GM12864 (cell line): ENCODE data around the gene OXLD1.

ENCODE experiments used
- DNase-seq: peaks from one replicate; pipeline ENCODE4 v3.0.0-alpha.2; 2011; ENCODE audit warnings: low read depth
- H3K4me3 ChIP-seq: 2 replicates; pipeline ENCODE4 v1.5.1; 2011; ENCODE audit warnings: mild to moderate bottlenecking, low read depth, low read length, control low read depth
- TF ChIP-seq, protein P1 (sequence below): IDR thresholded peaks from 2 replicates; pipeline ENCODE4 v1.5.1; 2011; ENCODE audit warnings: low read depth, mild to moderate bottlenecking, moderate library complexity, low read length, control low read depth, inconsistent platforms; ENCODE audit errors: missing control alignments

OXLD1 gene

DNA sequence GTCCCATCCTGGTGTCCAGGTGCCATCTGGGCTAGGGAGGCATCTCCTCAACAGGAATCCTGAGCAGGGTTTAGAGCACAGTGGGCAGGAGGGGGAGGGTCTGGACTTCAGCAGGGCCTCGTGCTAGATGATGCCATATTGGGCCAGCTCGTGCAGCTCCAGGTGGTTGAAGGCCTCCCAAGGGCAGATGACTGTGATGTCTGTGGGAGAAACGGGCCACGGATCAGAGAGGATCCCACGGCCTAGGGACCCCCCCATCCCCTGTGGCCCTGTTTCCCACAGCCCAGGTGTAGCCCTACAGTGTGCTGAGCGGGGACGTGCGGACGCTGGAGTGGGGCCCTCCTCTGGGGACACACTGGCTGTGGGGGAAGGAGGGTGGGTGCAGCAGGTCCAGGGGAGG lies 15.5 kb downstream of the OXLD1 start:
- TF ChIP-seq, protein P1, sequence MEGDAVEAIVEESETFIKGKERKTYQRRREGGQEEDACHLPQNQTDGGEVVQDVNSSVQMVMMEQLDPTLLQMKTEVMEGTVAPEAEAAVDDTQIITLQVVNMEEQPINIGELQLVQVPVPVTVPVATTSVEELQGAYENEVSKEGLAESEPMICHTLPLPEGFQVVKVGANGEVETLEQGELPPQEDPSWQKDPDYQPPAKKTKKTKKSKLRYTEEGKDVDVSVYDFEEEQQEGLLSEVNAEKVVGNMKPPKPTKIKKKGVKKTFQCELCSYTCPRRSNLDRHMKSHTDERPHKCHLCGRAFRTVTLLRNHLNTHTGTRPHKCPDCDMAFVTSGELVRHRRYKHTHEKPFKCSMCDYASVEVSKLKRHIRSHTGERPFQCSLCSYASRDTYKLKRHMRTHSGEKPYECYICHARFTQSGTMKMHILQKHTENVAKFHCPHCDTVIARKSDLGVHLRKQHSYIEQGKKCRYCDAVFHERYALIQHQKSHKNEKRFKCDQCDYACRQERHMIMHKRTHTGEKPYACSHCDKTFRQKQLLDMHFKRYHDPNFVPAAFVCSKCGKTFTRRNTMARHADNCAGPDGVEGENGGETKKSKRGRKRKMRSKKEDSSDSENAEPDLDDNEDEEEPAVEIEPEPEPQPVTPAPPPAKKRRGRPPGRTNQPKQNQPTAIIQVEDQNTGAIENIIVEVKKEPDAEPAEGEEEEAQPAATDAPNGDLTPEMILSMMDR, result no peak
- H3K4me3 ChIP-seq, result no peak overlapping the region
- DNase-seq, result no peak

DNA sequence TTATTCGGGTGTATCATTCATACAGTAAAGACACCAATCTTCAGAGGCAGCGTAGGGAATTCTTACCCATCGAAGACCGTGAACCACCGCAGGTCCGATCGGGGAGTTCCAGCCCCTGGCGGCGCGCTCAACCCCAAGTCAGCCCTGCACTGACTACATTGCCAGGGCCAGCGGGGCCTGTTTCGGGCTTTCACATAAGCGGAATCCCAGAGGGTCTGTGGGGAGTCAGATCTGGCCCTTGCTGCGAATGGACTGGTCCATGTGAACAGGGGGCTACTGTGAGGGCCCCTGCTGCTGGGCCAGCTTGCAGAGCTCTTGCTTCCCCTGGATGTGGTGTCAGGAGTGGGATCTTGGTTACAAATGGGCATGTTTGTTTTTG lies 17.7 kb downstream of the OXLD1 start:
- TF ChIP-seq, protein P1, result no peak
- no peak overlapping the region for H3K4me3 ChIP-seq
- no peak for DNase-seq

DNA sequence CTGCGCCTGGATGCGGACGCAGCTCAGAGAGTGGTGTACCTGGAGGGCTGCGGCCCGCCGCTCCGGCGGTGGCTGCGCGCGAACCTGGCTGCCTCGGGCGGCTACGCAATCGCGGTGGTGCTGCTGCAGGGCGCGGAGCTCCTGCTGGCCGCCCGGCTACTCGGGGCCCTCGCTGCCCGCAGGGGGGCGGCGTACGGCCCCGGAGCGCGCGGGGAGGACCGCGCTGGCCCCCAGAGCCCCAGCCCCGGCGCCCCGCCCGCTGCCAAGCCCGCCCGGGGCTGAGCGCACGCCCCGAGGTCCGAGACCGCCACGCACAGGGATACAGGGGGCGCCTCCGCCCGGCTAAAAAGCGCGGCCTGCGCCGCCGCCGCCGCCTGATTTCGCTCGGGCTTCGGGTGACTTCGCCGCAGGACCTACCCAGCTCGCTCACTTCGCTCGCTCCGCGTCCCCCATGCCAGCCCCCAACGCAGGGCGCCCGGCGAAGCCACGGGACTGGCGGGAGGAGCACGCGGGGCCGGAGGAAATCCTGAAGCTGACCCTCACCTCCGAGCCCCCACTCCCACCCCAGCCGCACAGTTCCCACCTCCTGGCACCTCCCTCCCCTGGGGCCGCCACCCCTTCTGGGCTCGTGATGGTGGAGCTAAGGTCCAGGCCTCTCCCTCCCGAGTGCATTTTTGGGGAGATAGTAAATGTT lies 18.2 kb downstream of the OXLD1 start:
- DNase-seq, result no peak
- H3K4me3 ChIP-seq, result no peak overlapping the region
- TF ChIP-seq, protein P1, result no peak

DNA sequence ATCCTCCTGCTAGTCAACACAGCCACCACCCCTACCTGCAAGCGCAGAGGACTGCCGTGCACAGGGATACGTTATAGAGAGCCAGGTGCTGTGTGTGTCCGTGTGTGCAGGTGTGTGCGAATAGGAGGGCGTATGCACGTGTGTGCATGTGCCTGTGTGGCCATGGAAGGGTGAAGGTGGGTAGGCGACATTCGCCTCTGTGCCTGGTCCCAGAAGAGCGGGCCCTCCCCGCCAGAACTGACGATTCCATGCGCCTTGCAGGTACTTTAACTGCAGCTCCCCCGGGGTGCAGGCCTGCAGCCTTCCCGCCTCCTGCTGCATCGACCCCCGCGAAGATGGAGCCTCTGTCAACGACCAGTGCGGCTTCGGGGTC lies 18.8 kb downstream of the OXLD1 start:
- H3K4me3 ChIP-seq, result no peak overlapping the region
- DNase-seq, result no peak
- TF ChIP-seq, protein P1, result no peak

DNA sequence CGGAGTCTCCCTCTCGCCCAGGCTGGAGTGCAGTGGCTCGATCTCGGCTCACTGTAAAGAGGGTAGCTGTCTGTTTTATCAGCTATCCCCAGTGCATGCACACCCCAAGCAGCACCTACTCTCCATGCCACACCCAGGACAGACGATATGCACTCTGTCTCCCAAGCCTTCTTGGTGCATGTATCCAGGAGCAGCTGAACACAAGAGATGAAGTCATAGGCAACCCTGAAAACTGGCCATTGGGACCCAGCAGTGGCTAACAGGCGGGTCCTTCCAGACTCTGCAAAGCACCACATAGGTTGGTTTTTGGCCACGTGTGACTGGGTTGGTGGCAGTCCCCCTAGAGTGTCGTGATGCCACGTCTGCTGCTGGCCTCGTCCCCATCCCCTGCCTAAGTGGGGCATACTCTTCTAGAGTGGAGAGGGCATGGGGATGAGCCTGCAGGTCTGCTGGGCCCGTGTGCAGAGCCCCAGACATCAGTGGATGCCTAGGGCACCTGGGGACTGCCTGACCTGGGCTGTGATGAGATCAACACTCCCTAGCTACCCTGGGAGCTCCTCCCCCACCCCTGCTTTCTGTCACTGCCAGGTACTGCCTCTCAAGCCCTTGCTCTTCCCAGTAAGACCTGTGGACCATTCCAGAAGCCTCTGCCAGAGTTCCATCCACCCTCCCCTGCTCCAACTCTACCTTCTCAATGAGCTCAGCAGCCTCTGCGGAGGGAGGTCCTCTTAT lies 19.4 kb downstream of the OXLD1 start:
- DNase-seq, result no peak
- no peak overlapping the region for H3K4me3 ChIP-seq
- TF ChIP-seq, protein P1, result no peak

DNA sequence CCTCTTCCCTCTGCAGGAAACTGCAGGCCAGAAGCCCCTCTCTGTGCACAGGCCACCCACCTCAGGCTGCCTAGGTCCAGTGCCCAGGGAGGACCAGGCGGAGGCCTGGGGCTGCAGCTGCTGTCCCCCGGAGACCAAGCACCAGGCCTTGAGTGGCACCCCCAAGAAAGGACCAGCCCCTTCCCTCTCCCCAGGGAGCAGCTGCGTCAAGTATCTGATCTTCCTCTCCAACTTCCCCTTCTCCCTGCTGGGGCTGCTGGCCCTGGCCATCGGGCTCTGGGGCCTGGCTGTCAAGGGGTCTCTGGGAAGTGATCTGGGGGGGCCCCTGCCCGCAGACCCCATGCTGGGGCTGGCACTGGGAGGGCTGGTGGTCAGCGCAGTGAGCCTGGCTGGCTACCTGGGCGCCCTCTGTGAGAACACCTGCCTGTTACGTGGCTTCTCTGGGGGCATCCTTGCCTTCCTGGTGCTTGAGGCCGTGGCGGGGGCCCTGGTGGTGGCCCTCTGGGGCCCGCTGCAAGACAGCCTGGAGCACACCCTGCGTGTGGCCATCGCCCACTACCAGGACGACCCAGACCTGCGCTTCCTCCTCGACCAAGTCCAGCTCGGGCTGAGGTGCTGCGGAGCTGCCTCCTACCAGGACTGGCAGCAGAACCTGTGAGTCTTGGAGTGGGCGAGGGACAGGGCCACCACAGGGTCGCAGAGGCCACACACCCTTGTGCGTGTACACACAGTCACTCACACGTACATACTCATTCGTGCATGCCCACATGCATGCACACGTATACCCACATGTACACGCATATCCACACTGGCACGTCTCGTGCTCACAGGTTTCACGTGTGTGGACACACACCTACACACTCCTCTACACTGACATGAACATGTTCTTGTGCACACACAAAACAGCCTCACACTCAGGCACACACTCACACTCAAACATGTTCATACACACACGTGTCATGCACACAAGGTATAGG lies 21.1 kb downstream of the OXLD1 start:
- no peak for DNase-seq
- TF ChIP-seq, protein P1, result no peak
- H3K4me3 ChIP-seq, result no peak overlapping the region
